ENCODE results near the gene PEX11B.

GRCh38 chr1:145868232-145868631 is 50.3 kb downstream of the PEX11B start:
- TF ChIP-seq CTCF (optimal IDR thresholded peaks at IDR 0.05 in 1 of 3, IDR thresholded peaks at IDR 0.05 in 1 of 3, conservative IDR thresholded peaks at IDR 0.05 in 1 of 3; ENCODE audit: extremely low read depth in 1 of 3, insufficient read depth in 2 of 3, low read length in 3 of 3) (no peak), EZH2 (IDR thresholded peaks at IDR 0.05; ENCODE audit: low read length) (no peak)
